ENCODE data around the gene XPC.

XPC gene

DNA sequence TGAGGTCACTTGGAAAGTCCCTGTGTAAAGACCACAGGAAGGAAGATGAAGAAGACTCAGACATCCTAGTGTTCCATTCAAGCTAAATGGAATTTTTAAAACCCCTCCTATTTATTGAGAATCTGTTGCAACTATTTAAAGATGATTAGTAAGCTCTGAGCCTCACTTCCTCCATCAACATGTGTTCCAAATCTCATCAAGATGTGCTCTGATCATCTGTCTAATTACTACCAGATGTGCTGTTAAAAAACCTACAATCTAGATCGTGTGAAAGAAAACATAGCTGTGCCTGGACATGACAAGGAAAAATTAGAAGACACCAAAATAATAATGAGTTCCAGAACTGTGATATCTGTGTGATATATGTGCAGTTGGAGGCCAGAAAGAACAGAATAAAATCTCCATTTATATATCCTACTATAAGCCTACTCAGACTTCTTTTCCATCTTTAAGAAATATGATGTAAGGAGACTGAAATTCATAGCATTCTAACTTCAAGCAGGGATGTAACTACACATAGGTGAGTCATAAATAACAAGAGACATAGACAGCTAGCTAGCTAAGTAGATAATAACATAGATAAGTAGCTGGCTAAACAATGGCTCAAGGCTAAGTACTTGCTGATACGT, 7.8 kb downstream of the XPC start:
- DNase-seq (ENCODE audit: low spot score): no peak

GRCh38 chr3:14169871-14170270, 8.5 kb downstream of the XPC start:
- no peak for DNase-seq (ENCODE audit: low spot score)

- DNase-seq (ENCODE audit: low spot score): no peak
These were observed 9.0 kb downstream of the XPC start for GRCh38 chr3:14169435-14169834.

DNA sequence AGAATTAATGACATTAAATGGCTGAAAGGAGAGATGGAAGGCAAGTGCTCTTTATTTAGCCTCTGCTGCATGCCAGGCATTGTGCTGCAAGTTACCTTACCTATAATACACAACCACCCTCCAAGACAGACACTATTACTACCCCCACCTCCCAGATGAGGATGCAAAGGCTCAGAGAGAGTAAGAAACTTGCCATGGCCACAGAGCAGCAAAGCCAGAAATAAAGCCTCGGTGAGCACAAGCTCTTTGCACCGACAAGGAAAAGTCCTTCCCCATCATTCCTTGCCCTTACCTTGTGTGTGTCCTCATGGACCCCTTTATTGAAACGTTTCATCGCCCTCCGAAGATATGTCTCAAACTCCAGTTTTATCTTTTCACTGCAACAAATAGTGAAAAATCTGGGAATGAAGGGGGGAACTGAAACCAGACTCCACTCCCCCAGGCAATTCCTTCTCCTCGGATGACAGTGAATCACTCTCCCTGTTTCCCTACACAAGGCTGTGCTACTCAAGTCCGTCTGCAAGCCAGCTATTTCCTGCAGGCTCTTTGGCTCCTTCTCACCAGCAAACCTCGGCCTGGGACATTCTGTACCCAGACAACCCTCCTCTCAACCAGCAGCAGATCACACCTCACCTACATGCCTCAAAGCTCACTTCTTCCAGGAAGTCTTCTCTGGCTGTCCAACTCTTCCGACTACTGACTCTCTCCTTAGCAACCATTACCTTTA, 11.4 kb downstream of the XPC start:
- no peak for DNase-seq (ENCODE audit: low spot score)

DNA sequence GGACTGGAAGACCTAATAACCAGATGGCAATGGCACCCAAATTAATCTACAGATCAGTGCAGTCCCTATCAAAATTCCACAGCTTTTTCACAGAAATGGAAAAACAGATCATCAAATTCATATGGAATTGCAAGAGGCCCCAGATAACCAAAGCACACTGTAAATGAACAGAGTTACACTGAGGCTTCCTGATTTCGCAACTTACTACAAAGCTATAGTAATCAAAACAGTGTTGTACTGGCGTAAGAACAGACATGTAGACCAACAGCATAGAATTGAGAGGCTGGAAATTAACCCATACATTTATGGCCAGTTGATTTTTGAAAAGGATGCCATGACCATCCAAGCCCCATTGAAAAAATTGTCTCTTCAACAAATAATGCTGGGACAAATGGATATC, 16.2 kb downstream of the XPC start:
- DNase-seq (ENCODE audit: low spot score): no peak

DNA sequence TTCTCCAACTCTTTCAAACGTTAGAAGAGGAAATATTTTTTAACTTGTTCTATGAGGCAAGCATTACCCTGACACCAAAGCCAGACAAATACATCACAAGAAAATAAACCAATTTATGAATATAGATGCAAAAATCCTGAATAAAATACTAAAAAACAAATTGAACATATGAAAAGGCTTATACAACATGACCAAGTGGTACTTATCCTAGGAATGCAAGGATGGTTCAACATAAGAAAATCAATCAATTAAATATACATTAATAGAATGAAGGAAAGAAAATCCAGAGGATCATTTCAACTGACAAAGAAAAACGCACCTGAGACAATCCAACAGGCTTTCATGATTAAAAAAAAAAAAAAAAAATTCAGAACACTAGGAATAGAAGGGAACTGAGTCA, 17.1 kb downstream of the XPC start:
- no peak for DNase-seq (ENCODE audit: low spot score)

- no peak for DNase-seq (ENCODE audit: low spot score)
These were observed 19.0 kb downstream of the XPC start for GRCh38 chr3:14159426-14159825.

DNA sequence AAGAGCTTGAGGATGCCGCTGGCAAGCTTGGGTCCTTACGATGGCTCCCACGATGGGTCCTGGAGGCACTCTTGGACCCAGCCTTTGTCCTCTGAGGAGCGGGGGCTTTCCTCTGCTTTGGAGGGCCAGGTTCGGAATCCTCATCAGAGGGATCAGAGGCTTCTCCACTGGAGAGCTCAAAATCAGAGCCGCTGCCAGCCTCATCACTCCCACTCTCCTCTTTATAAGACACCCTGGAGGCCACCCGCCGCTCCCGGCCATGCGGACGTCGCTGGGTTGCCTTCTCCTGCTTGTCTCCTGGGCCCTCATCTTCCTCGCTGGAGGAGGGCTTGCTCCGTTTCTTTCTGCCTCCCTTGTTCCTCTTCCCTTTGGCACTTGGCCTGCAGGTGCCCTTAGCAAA, 20.0 kb downstream of the XPC start:
- DNase-seq (ENCODE audit: low spot score): no peak

DNA sequence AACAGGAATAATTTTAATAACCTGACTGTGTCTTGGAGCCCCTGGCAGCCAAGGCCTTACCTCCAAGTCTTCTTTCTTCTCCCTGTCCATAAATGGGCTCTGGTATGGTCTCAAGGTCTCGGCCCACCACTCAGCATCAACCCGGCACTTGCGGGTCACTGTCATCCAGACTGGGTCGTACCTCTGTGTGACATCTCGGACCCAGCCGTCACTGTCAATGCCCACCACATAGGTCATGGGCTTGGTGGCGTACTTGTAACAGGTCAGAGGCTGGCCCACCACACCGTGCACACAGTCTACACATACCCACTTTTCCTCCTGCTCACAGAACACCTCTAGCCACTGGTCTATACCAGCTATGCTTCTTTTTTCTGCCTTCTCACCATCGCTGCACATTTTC, 20.4 kb downstream of the XPC start:
- DNase-seq (ENCODE audit: low spot score): no peak

GRCh38 chr3:14156843-14157561, 21.4 kb downstream of the XPC start:
- no peak for DNase-seq (ENCODE audit: low spot score)

DNA sequence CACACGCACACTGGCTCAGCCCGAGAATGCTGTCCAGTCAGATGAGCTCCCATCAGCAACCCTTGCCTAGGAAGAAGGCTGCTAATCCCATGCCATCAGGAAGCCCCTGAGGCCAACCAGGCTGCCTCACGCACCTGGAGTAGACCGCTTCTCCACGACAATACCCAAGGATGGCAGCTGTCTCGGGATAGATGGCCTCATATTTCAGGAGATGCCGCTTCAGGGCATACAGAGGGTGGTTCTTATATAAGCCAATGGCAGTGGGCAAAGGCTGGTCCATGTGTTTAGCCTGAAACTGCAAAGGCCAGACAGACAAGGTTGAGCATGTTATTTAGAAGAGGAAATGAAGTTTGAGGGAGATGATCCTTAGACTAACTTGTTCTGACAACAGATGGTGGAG, 22.2 kb downstream of the XPC start:
- DNase-seq (ENCODE audit: low spot score): no peak

GRCh38 chr3:14154895-14155440, 23.4 kb downstream of the XPC start:
- no peak for DNase-seq (ENCODE audit: low spot score)

DNA sequence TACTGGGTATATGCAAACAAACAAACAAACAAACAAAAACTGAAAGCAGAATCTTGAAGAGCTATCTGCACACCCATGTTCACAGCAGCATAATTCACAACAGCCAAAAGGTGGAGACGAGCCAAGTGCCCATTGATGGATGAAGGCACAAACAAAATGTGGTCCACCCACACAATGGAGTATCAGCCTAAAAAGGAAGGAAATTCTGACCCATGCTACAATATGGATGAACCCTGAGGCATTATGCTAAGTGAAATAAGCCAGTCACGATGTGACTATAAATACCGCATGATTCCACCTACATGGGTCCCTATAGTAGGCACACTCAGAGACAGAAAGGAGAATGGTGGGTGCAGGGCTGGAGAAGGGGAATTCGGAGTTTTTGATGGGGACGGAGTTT, 24.1 kb downstream of the XPC start:
- DNase-seq (ENCODE audit: low spot score): no peak

- DNase-seq (ENCODE audit: low spot score): no peak
These were observed 24.7 kb downstream of the XPC start for GRCh38 chr3:14153663-14154062.

- DNase-seq (ENCODE audit: low spot score): no peak
These were observed 25.4 kb downstream of the XPC start for GRCh38 chr3:14152963-14153355.

DNA sequence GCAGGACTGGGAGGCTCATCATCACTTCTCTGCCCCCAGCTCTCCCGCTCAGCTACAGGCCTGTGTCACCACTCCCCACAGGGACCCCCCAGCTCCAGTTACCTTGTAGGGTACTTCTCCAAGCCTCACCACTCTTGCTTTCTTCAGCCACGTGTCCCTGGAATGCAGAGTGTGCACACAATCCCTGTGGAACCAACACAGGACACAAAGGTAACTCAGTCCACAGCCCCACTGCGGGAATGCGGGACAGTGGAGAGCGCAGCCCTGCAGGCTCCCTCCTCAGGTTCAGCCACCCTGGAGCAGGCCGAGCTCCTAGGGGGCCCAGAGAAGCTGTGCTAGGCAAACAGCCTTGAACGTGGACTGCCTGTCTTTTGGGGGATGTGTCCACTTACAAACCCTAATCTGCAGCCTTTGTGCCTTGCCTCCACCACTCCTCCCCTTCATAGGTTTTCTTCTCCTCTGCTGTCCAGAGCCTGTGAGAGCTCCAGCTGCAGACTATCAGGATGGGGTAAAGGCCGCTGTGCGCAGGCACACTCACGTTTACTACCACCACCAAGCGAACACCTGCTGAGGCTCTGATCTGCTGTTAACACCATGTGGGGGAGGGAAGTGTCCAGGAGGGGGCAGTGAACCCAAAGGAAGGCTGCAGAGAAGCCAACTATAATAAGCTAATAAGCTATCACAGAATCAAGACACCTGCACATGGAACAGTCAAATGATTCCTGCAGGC, 26.0 kb downstream of the XPC start:
- peak; percentile 46 for DNase-seq (ENCODE audit: low spot score)

GRCh38 chr3:14151471-14152083, 26.8 kb downstream of the XPC start:
- DNase-seq (ENCODE audit: low spot score): no peak

GRCh38 chr3:14150491-14151230, 27.7 kb downstream of the XPC start:
- no peak for DNase-seq (ENCODE audit: low spot score)

- no peak for DNase-seq (ENCODE audit: low spot score)
These were observed 28.3 kb downstream of the XPC start for GRCh38 chr3:14150078-14150477.

- peak; percentile 66 for DNase-seq (ENCODE audit: low spot score)
These were observed 30.1 kb downstream of the XPC start for GRCh38 chr3:14148041-14148985.

Measured in HuH-7 (cell line).